GM23248 (cell line): Measurements from ENCODE around the gene MGAM2.

Experiments
- EZH2 ChIP-seq: fragments of 200-600 bp; sonication (generic); IDR thresholded peaks from 2 replicates; pipeline ENCODE4 v1.6.1; 2018; ENCODE audit warnings: antibody characterized with exemption, mild to moderate bottlenecking; ENCODE audit not compliant: insufficient read depth, poor library complexity, severe bottlenecking
- EZH2phosphoT487 ChIP-seq: fragments of 200-600 bp; sonication (generic); IDR thresholded peaks from 2 replicates; pipeline ENCODE4 v1.6.1; 2018; ENCODE audit warnings: antibody characterized with exemption, moderate library complexity, mild to moderate bottlenecking, low read depth; ENCODE audit not compliant: insufficient read depth

DNA sequence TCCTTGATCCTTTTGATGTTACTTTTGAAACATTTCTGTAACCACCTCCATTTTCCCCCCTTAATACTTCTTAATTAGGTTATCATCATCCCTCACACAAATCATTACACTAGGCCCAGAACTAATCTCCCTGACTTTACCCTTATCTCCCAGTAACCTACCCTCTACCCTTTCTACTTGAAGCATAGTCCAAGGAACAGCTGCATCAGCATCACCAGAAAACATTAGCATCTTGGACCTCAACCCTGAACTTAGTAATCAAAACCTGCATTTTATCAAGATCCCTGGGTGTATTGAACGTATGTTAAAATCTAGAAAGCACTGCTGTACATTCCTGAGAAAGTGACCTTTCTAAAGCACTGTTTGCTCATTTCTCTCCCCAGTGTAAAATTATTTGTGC lies 38.8 kb downstream of the MGAM2 start:
- TF ChIP-seq EZH2, result no peak
- no peak for TF ChIP-seq EZH2phosphoT487
